Chondrocyte (in vitro differentiated cells): Measurements from ENCODE around the gene NPLOC4. TPM values are rescaled to one million over a fixed set of nuclear protein-coding genes. Genes with fewer than 3 reads are reported as not detected.
A peak's percentile ranks its signal among the peaks of the same experiment; 100 is the strongest.

Experiments used
- DNase-seq: peaks from one replicate; pipeline ENCODE4 v3.0.0; 2021; ENCODE audit warnings: mixed read lengths, low spot score
- H3K27ac Mint-ChIP-seq: one replicate; pipeline ENCODE4 v1.8.0; 2021; ENCODE audit warnings: mild to moderate bottlenecking, moderate library complexity, mixed read lengths; ENCODE audit not compliant: unreplicated experiment
- H3K27me3 Mint-ChIP-seq: 2 replicates; pipeline ENCODE4 v1.8.0; 2021; ENCODE audit warnings: low read depth, mixed read lengths
- H3K36me3 Mint-ChIP-seq: 2 replicates; pipeline ENCODE4 v1.8.0; 2021; ENCODE audit warnings: low read depth, mixed read lengths
- H3K4me1 Mint-ChIP-seq: 2 replicates; pipeline ENCODE4 v1.8.0; 2021; ENCODE audit warnings: low read depth, mild to moderate bottlenecking, mixed read lengths
- H3K4me3 Mint-ChIP-seq: one replicate; pipeline ENCODE4 v1.8.0; 2021; ENCODE audit warnings: mild to moderate bottlenecking, moderate library complexity, mixed read lengths; ENCODE audit not compliant: unreplicated experiment
- H3K9me3 Mint-ChIP-seq: 2 replicates; pipeline ENCODE4 v1.8.0; 2021; ENCODE audit warnings: low read depth, mixed read lengths
- total RNA-seq: library from RNA; stranded (reverse); gene quantifications from 3 replicates; pipeline ENCODE4 v1.2.1, GENCODE V29; 2021
- TF ChIP-seq, protein P1 (sequence below): fragments of 200-600 bp; sonication (generic); IDR thresholded peaks from 2 replicates; pipeline ENCODE4 v1.5.0; 2021; ENCODE audit warnings: antibody characterized with exemption, mild to moderate bottlenecking, moderate library complexity

The NPLOC4 gene
- total RNA-seq, 1 donor from 2014 or later = 110 TPM

DNA sequence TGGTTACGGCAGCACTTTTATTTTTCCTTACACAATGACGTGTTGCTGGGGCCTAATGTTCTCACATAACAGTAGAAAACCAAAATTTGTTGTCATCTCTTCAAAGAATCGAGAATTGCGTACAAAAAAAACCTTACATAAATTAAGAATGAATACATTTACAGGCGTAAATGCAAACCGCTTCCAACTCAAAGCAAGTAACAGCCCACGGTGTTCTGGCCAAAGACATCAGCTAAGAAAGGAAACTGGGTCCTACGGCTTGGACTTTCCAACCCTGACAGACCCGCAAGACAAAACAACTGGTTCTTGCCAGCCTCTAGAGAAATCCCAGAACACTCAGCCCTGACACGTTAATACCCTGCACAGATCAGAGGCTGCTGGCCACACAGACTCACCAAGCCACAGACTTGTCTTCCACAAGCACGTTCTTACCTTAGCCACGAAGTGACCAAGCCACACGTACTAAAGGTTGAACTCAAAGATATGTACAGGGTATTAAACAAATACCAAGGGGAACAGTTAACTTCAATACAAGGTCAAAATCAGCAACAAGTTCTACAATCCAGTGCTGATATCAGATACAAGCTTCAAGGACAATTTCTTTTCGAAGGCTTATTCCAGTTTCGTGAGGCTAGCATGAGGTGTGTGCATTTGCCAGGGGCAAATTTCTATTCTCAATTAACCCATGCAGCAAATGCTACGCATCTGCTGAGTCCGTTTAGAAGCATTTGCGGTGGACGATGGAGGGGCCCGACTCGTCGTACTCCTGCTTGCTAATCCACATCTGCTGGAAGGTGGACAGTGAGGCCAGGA lies 126.7 kb downstream of the NPLOC4 start:
- no peaks in the 10 kb centered on the region for H3K27me3 Mint-ChIP-seq
- peak overlapping the region; percentile 91 for H3K27ac Mint-ChIP-seq
- H3K4me3 Mint-ChIP-seq = peak overlapping the region; percentile 96
- H3K9me3 Mint-ChIP-seq = no peaks in the 10 kb centered on the region
- TF ChIP-seq, protein P1, sequence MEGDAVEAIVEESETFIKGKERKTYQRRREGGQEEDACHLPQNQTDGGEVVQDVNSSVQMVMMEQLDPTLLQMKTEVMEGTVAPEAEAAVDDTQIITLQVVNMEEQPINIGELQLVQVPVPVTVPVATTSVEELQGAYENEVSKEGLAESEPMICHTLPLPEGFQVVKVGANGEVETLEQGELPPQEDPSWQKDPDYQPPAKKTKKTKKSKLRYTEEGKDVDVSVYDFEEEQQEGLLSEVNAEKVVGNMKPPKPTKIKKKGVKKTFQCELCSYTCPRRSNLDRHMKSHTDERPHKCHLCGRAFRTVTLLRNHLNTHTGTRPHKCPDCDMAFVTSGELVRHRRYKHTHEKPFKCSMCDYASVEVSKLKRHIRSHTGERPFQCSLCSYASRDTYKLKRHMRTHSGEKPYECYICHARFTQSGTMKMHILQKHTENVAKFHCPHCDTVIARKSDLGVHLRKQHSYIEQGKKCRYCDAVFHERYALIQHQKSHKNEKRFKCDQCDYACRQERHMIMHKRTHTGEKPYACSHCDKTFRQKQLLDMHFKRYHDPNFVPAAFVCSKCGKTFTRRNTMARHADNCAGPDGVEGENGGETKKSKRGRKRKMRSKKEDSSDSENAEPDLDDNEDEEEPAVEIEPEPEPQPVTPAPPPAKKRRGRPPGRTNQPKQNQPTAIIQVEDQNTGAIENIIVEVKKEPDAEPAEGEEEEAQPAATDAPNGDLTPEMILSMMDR = no peak
- H3K4me1 Mint-ChIP-seq = peaks cover 13% of the 10 kb centered on the region
- peaks cover 38% of the 10 kb centered on the region for H3K36me3 Mint-ChIP-seq
- no peak for DNase-seq

GRCh38 chr17:81509207-81509971 lies 127.5 kb downstream of the NPLOC4 start:
- Mint-ChIP-seq H3K4me1 (peaks cover 13% of the 10 kb centered on the region), H3K27me3 (no peaks in the 10 kb centered on the region), H3K36me3 (peaks cover 38% of the 10 kb centered on the region), H3K27ac (peak overlapping the region; percentile 86), H3K9me3 (no peaks in the 10 kb centered on the region), H3K4me3 (peak overlapping the region; percentile 96)
- DNase-seq = no peak
- TF ChIP-seq, protein P1 = no peak

GRCh38 chr17:81508639-81509206 lies 128.2 kb downstream of the NPLOC4 start:
- no peaks in the 10 kb centered on the region for H3K9me3 Mint-ChIP-seq
- H3K36me3 Mint-ChIP-seq = peaks cover 38% of the 10 kb centered on the region
- peak overlapping the region; percentile 86 for H3K27ac Mint-ChIP-seq
- H3K4me1 Mint-ChIP-seq = peaks cover 13% of the 10 kb centered on the region
- H3K4me3 Mint-ChIP-seq = peak overlapping the region; percentile 96
- no peak for DNase-seq
- TF ChIP-seq, protein P1 = no peak
- H3K27me3 Mint-ChIP-seq = no peaks in the 10 kb centered on the region

Other genes starting within 250 kb of the NPLOC4 start
- 20.6 to 32.3 TPM (median 22.7 TPM) in 3 replicates for gene BAHCC1, start 241.7 kb downstream of the NPLOC4 start, total RNA-seq
- 3,639 to 4,575 TPM (median 4,567 TPM) in 3 replicates for gene ACTG1, start 124.3 kb downstream of the NPLOC4 start, total RNA-seq
- gene FSCN2, start 108.7 kb downstream of the NPLOC4 start, total RNA-seq = 4.1 to 6.1 TPM (median 5.3 TPM) in 3 replicates
- gene FAAP100, start 84.8 kb downstream of the NPLOC4 start, total RNA-seq = 39.8 to 62.7 TPM (median 43.1 TPM) in 3 replicates
- 1.7 to 2.2 TPM (median 1.8 TPM) in 3 replicates for gene TSPAN10, start 84 bp upstream of the NPLOC4 start, total RNA-seq
- not detected in 3 replicates for gene PDE6G, start 19.4 kb upstream of the NPLOC4 start, total RNA-seq
- gene OXLD1, start 29.5 kb upstream of the NPLOC4 start, total RNA-seq = 24.2 to 32.7 TPM (median 26.5 TPM) in 3 replicates
- gene CCDC137, start 29.6 kb upstream of the NPLOC4 start, total RNA-seq = 13.8 to 19.1 TPM (median 15.4 TPM) in 3 replicates
- gene ARL16, start 46.7 kb upstream of the NPLOC4 start, total RNA-seq = 29.5 to 32.6 TPM (median 32.5 TPM) in 3 replicates
- 87.4 to 93.1 TPM (median 89.6 TPM) in 3 replicates for gene HGS, start 46.9 kb upstream of the NPLOC4 start, total RNA-seq
- 38.7 to 48.6 TPM (median 41.8 TPM) in 3 replicates for gene MRPL12, start 66.3 kb upstream of the NPLOC4 start, total RNA-seq
- gene SLC25A10, start 75.2 kb upstream of the NPLOC4 start, total RNA-seq = 5.6 to 8.5 TPM (median 5.7 TPM) in 3 replicates
- not detected in 3 replicates for gene GCGR, start 167.0 kb upstream of the NPLOC4 start, total RNA-seq
- 122 to 133 TPM (median 131 TPM) in 3 replicates for gene MCRIP1, start 196.2 kb upstream of the NPLOC4 start, total RNA-seq
- not detected in 3 replicates for gene PPP1R27, start 197.9 kb upstream of the NPLOC4 start, total RNA-seq
- 958 to 1,257 TPM (median 1,012 TPM) in 3 replicates for gene P4HB, start 223.4 kb upstream of the NPLOC4 start, total RNA-seq
- 452 to 481 TPM (median 476 TPM) in 3 replicates for gene ARHGDIA, start 234.2 kb upstream of the NPLOC4 start, total RNA-seq